ENCODE measurements around the gene CCNY.

- TF ChIP-seq SP1 (IDR thresholded peaks at IDR 0.05; ENCODE audit: low read depth) (no peak), CTCF (IDR thresholded peaks at IDR 0.05 in 2 of 3, conservative IDR thresholded peaks at IDR 0.05 in 1 of 3; ENCODE audit: borderline replicate concordance in 1 of 3, insufficient read depth in 1 of 3, low read depth in 2 of 3, low read length in 2 of 3) (no peak), YY1 (IDR thresholded peaks at IDR 0.05; ENCODE audit: extremely low read depth, insufficient replicate concordance, low read depth, low read length) (no peak), TCF7L2 (IDR thresholded peaks at IDR 0.05; ENCODE audit: borderline replicate concordance, extremely low read depth, insufficient read depth, insufficient read length) (no peak), POLR2AphosphoS5 (IDR thresholded peaks at IDR 0.05; ENCODE audit: low read depth, low read length) (no peak), POLR2A (IDR thresholded peaks at IDR 0.05; ENCODE audit: borderline replicate concordance, extremely low read depth, insufficient read depth, insufficient read length) (no peak), CBX3 (IDR thresholded peaks at IDR 0.05; ENCODE audit: low read depth) (no peak), EZH2phosphoT487 (IDR thresholded peaks at IDR 0.05; ENCODE audit: borderline replicate concordance) (no peak), ZBTB33 (IDR thresholded peaks at IDR 0.05; ENCODE audit: extremely low read depth, insufficient replicate concordance, low read length) (no peak), REST (IDR thresholded peaks at IDR 0.05; ENCODE audit: low read depth) (no peak), SRF (IDR thresholded peaks at IDR 0.05; ENCODE audit: low read depth) (no peak), EZH2 (IDR thresholded peaks at IDR 0.05) (no peak), ATF3 (IDR thresholded peaks at IDR 0.05) (no peak), JUND (IDR thresholded peaks at IDR 0.05) (no peak)
These were observed 115.9 kb downstream of the CCNY start for GRCh38 chr10:35452171-35452570.

Measured in HCT116 (cell line).